Prostate gland (tissue), 2 donors: Measurements from ENCODE around the gene PAX8. TPM values are rescaled to one million over a fixed set of nuclear protein-coding genes. Genes with fewer than 3 reads are reported as not detected.
A peak's percentile ranks its signal among the peaks of the same experiment; 100 is the strongest.
"Not testable (repeated sequence)": the region's sequence is repeated elsewhere in the genome, so short reads cannot be mapped to it uniquely, and the experiment has no call there.

ENCODE experiments used
- DNase-seq: peaks from one replicate; pipeline ENCODE4 v3.0.0-alpha.2; 2019; ENCODE audit warnings: low spot score
- H3K27ac ChIP-seq, 2 donors: fragments of 200-600 bp; sonication (generic); 2 replicates each; pipeline ENCODE4 v1.5.1; 2017 to 2019
- H3K27me3 ChIP-seq: fragments of 200-600 bp; sonication (generic); replicated peaks from 2 replicates; pipeline ENCODE4 v1.5.1; 2019; ENCODE audit not compliant: insufficient read depth
- H3K36me3 ChIP-seq, 2 donors: fragments of 200-600 bp; sonication (generic); 1 replicate in 1 of 2; 2 replicates in 1 of 2; pipeline versions ENCODE4 v1.5.1 to v1.8.1; 2017 to 2019
- H3K4me1 ChIP-seq: fragments of 200-600 bp; sonication (generic); replicated peaks from 2 replicates; pipeline ENCODE4 v1.5.1; 2019
- H3K4me3 ChIP-seq, 2 donors: fragments of 200-600 bp; sonication (generic); 2 replicates each; pipeline ENCODE4 v1.5.1; 2017 to 2019
- H3K9me3 ChIP-seq: fragments of 200-600 bp; sonication (generic); 2 replicates; pipeline ENCODE4 v1.5.1; 2017
- CTCF ChIP-seq, 4 experiments: fragments of 200-600 bp in 2 of 4; fragments of 450-650 bp in 2 of 4; sonication (generic) in 2 of 4; IDR thresholded peaks; 1 replicate in 3 of 4; 2 replicates in 1 of 4; pipeline ENCODE4 v1.5.1; 2016 to 2019; ENCODE audit warnings: antibody characterized with exemption in 4 of 4, mild to moderate bottlenecking in 2 of 4, moderate library complexity in 2 of 4
- POLR2A ChIP-seq: fragments of 450-650 bp; IDR thresholded peaks from one replicate; pipeline ENCODE4 v1.6.1; 2016; ENCODE audit warnings: antibody characterized with exemption, mild to moderate bottlenecking
- POLR2AphosphoS5 ChIP-seq: sonication (generic); formaldehyde crosslinking; IDR thresholded peaks from one replicate; pipeline ENCODE4 v1.6.1; 2017; ENCODE audit warnings: antibody characterized with exemption
- WGBS: methylation state at CpG from one replicate; pipeline ENCODE4 v1.1.5; 2018; 5-methylcytosine and 5-hydroxymethylcytosine counted together
- intact Hi-C: fragments of 100-400 bp; cut with DNase I; formaldehyde crosslinking; loops from one replicate; pipeline ENCODE4 v1.14.2; 2022
- total RNA-seq, 2 donors: library from RNA; depleted of rRNA; stranded (reverse); fragments of >200 nt; gene quantifications; one replicate each; pipeline ENCODE4 v1.1.0, GENCODE V29; 2016

Gene PAX8
- 1 to 10 TPM; 1.0 to 3.8 TPM for total RNA-seq

- no peak for DNase-seq
- H3K4me1 ChIP-seq = no peaks in the 10 kb centered on the region
- TF ChIP-seq POLR2AphosphoS5 = no peak
- TF ChIP-seq CTCF (IDR thresholded peaks at IDR 0.05) = no peak
- no peak for TF ChIP-seq POLR2A
- intact Hi-C loops = no loop called here
- 83% methylated on average over 18 of the region's 18 CpGs for WGBS
- no peak within 1 kb of the TSS for H3K4me3 ChIP-seq
- no peaks in the 10 kb centered on the region for H3K9me3 ChIP-seq
- H3K27me3 ChIP-seq = peaks cover 23% of the 10 kb centered on the region
- no peak within 1 kb of the TSS for H3K27ac ChIP-seq
- H3K36me3 ChIP-seq = no peaks in the 10 kb centered on the region
Observed at GRCh38 chr2:113278742-113279139, at the start of gene PAX8. PAX8 (minus strand) TSS chr2:113278921; CDS start chr2:113278394, 527 bp downstream.

DNA sequence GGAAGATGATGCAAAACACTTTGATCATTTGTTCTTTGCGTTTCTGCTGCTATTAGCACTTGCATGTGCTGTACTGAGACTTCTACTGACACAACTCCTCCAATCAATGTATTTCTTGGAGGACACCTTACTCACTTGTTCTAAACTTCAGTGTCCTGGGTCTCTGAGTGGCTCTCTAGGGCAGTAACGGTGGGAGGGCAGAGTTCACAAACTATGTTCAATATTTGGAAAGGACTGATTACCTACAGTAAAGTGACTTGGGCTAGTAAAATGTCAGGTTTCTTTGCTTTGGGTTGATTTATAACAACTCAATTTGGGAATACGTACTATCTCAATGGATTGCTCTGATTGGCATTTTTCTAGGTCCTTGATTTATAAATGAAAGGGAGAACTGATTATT lies 49.3 kb upstream of the PAX8 start:
- Histone ChIP-seq H3K27ac (no peak overlapping the region), H3K4me1 (peaks cover 3% of the 10 kb centered on the region), H3K4me3 (no peak overlapping the region), H3K36me3 (no peaks in the 10 kb centered on the region), H3K27me3 (no peaks in the 10 kb centered on the region), H3K9me3 (no peaks in the 10 kb centered on the region)
- 76% methylated on average over 3 of the region's 3 CpGs for WGBS
- DNase-seq = no peak
- intact Hi-C loops = no loop called here
- TF ChIP-seq POLR2AphosphoS5 = no peak
- no peak for TF ChIP-seq CTCF (IDR thresholded peaks at IDR 0.05)
- TF ChIP-seq POLR2A = no peak

DNA sequence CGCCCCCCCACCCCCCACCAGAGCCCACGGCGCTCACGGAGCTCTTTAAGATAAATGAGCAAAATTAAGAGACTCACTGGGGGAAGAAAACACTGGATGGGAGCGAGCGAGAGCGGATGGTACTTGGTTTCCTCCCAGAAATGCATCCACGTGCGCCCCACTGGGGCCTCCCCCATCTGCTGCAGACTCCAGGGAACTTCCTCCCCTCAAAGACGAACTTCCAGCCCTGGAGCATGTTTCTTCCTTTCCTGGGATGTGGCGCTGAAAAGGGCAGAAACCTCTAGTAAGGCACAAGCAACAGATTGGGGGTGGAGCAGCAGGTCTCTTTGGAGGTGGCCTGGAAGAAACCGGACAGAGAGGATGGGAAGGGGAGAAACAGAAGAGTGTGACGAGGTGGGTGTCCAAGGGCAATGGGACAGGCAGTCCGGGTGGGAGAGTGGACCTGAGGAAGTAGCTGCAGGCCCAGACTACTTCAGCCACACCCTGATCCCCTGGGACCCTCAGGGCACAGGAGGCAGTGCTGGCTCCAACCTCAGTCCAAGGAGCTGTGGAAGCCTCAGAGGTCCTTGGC lies 46.5 kb upstream of the PAX8 start:
- WGBS = 15% methylated on average over 14 of the region's 14 CpGs
- H3K27ac ChIP-seq, DNase-seq, H3K36me3 ChIP-seq, intact Hi-C loops, H3K9me3 ChIP-seq, H3K27me3 ChIP-seq, H3K4me1 ChIP-seq: not testable (repeated sequence)
- H3K4me3 ChIP-seq = peak overlapping the region in 1 of 2 donors; percentile 21

GRCh38 chr2:113324684-113325160 lies 46.0 kb upstream of the PAX8 start:
- no peaks in the 10 kb centered on the region for H3K9me3 ChIP-seq
- peak overlapping the region in 1 of 2 donors; percentile 21 for H3K4me3 ChIP-seq
- intact Hi-C loops = no loop called here
- no peaks in the 10 kb centered on the region for H3K36me3 ChIP-seq
- peaks cover 3% of the 10 kb centered on the region for H3K4me1 ChIP-seq
- under 1% methylated on average over 27 of the region's 27 CpGs for WGBS
- peak; percentile 24 for DNase-seq
- no peak for TF ChIP-seq CTCF (IDR thresholded peaks at IDR 0.05)
- TF ChIP-seq POLR2AphosphoS5 = no peak
- no peak for TF ChIP-seq POLR2A
- H3K27ac ChIP-seq = no peak overlapping the region
- no peaks in the 10 kb centered on the region for H3K27me3 ChIP-seq

- H3K27ac ChIP-seq, H3K27me3 ChIP-seq, intact Hi-C loops, H3K4me3 ChIP-seq, H3K4me1 ChIP-seq, H3K36me3 ChIP-seq, H3K9me3 ChIP-seq, DNase-seq: not testable (repeated sequence)
- WGBS = 82% methylated on average over 5 of the region's 5 CpGs
Observed at GRCh38 chr2:113323129-113323528, 44.4 kb upstream of the PAX8 start.

GRCh38 chr2:113320106-113320505 lies 41.4 kb upstream of the PAX8 start:
- H3K27me3 ChIP-seq, H3K4me3 ChIP-seq, DNase-seq, H3K27ac ChIP-seq, intact Hi-C loops, H3K36me3 ChIP-seq, H3K4me1 ChIP-seq, H3K9me3 ChIP-seq: not testable (repeated sequence)
- WGBS = 88% methylated on average over 7 of the region's 7 CpGs

DNA sequence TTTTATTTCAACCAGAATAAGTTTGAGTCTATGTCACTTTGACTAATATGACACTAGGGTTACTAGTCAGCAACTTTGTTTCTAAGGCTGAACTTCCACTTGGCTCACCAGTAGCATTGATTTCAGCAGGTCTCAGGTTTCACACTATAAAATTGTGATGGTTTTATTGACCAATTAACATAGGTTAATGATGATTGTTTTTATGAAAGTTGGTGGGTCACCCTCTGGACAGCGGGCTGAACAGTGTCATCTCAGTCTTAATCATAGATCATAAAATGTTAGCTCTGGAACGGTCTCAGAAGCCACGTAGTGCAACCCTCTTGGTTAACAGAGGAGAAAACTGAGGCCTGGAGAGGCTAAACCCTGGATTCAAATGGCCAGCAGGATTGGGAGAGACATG lies 40.2 kb upstream of the PAX8 start:
- H3K9me3 ChIP-seq, H3K27ac ChIP-seq, H3K4me1 ChIP-seq, DNase-seq, H3K27me3 ChIP-seq, H3K36me3 ChIP-seq, intact Hi-C loops, H3K4me3 ChIP-seq: not testable (repeated sequence)
- WGBS = 36% methylated on average over 3 of the region's 3 CpGs
